ENCODE data around the gene C1orf116. TPM values are rescaled to one million over a fixed set of nuclear protein-coding genes. Genes with fewer than 3 reads are reported as not detected.

C1orf116 gene
- total RNA-seq, 1 experiment from 2014 or later = not detected

GRCh38 chr1:206986402-206986801 lies 46.2 kb downstream of the C1orf116 start:
- Histone ChIP-seq H3K27me3 (peaks cover 7% of the 10 kb centered on the region; the same call in 1 of the 2 replicates), H3K4me3 (no peak overlapping the region)

GRCh38 chr1:206985162-206985749 lies 47.3 kb downstream of the C1orf116 start:
- no peaks in the 10 kb centered on the region for H3K4me1 ChIP-seq
- peaks cover 7% of the 10 kb centered on the region; the same call in 1 of the 2 replicates for H3K27me3 ChIP-seq
- no peak overlapping the region for H3K27ac ChIP-seq
- H3K9me3 ChIP-seq (replicated peaks) = no peaks in the 10 kb centered on the region
- DNase-seq = no peak
- H3K4me3 ChIP-seq = no peak overlapping the region
- H3K36me3 ChIP-seq = no peaks in the 10 kb centered on the region

More at GRCh38 chr1:206986402-206986801, 46.2 kb downstream of the C1orf116 start:
- H3K4me1 ChIP-seq = no peaks in the 10 kb centered on the region
- no peak for DNase-seq
- H3K9me3 ChIP-seq (replicated peaks) = no peaks in the 10 kb centered on the region
- H3K36me3 ChIP-seq = no peaks in the 10 kb centered on the region
- no peak overlapping the region for H3K27ac ChIP-seq

- peak; percentile 22 to 67 for DNase-seq
- no peak overlapping the region for H3K4me3 ChIP-seq
- no peak overlapping the region for H3K27ac ChIP-seq
- H3K9me3 ChIP-seq (replicated peaks) = no peaks in the 10 kb centered on the region
- no peaks in the 10 kb centered on the region for H3K36me3 ChIP-seq
- H3K4me1 ChIP-seq = no peaks in the 10 kb centered on the region
- H3K27me3 ChIP-seq = peaks cover 2% of the 10 kb centered on the region
These were observed 50.3 kb downstream of the C1orf116 start for GRCh38 chr1:206982216-206982615.

- H3K4me1 ChIP-seq = no peaks in the 10 kb centered on the region
- H3K4me3 ChIP-seq = no peak overlapping the region
- no peaks in the 10 kb centered on the region for H3K9me3 ChIP-seq (replicated peaks)
- H3K36me3 ChIP-seq = no peaks in the 10 kb centered on the region
- no peak overlapping the region for H3K27ac ChIP-seq
- no peaks in the 10 kb centered on the region; the same call in none of the 2 replicates for H3K27me3 ChIP-seq
- peak in 1 of 2 experiments; percentile 42 for DNase-seq
These were observed 53.0 kb downstream of the C1orf116 start for GRCh38 chr1:206979379-206980043.

- DNase-seq = no peak
- no peaks in the 10 kb centered on the region for H3K9me3 ChIP-seq (replicated peaks)
- H3K4me3 ChIP-seq = no peak overlapping the region
- no peaks in the 10 kb centered on the region; the same call in none of the 2 replicates for H3K27me3 ChIP-seq
- H3K36me3 ChIP-seq = no peaks in the 10 kb centered on the region
- H3K27ac ChIP-seq = no peak overlapping the region
- no peaks in the 10 kb centered on the region for H3K4me1 ChIP-seq
These were observed 54.3 kb downstream of the C1orf116 start for GRCh38 chr1:206978259-206978658.

- H3K27ac ChIP-seq = no peak overlapping the region
- no peaks in the 10 kb centered on the region for H3K36me3 ChIP-seq
- H3K27me3 ChIP-seq = peaks cover 3% of the 10 kb centered on the region
- no peak overlapping the region for H3K4me3 ChIP-seq
- peak in 1 of 2 experiments; percentile 19 for DNase-seq
- no peaks in the 10 kb centered on the region for H3K4me1 ChIP-seq
- no peaks in the 10 kb centered on the region for H3K9me3 ChIP-seq (replicated peaks)
These were observed 57.2 kb downstream of the C1orf116 start for GRCh38 chr1:206975306-206975705.

GRCh38 chr1:206974140-206974539 lies 58.4 kb downstream of the C1orf116 start:
- no peak overlapping the region for H3K27ac ChIP-seq
- no peaks in the 10 kb centered on the region for H3K4me1 ChIP-seq
- H3K9me3 ChIP-seq (replicated peaks) = no peaks in the 10 kb centered on the region
- no peak for DNase-seq
- H3K36me3 ChIP-seq = no peaks in the 10 kb centered on the region
- H3K27me3 ChIP-seq = peaks cover 3% of the 10 kb centered on the region
- no peak overlapping the region for H3K4me3 ChIP-seq

- no peaks in the 10 kb centered on the region for H3K9me3 ChIP-seq (replicated peaks)
- H3K36me3 ChIP-seq = no peaks in the 10 kb centered on the region
- H3K4me1 ChIP-seq = no peaks in the 10 kb centered on the region
- no peak overlapping the region for H3K4me3 ChIP-seq
- H3K27me3 ChIP-seq = peaks cover 3% of the 10 kb centered on the region
- H3K27ac ChIP-seq = no peak overlapping the region
- DNase-seq = no peak
These were observed 59.8 kb downstream of the C1orf116 start for GRCh38 chr1:206972728-206973127.

- no peaks in the 10 kb centered on the region for H3K9me3 ChIP-seq (replicated peaks)
- DNase-seq = no peak
- no peak overlapping the region for H3K4me3 ChIP-seq
- H3K27me3 ChIP-seq = peaks cover 3% of the 10 kb centered on the region; the same call in 1 of the 2 replicates
- H3K27ac ChIP-seq = no peak overlapping the region
- H3K36me3 ChIP-seq = no peaks in the 10 kb centered on the region
- H3K4me1 ChIP-seq = no peaks in the 10 kb centered on the region
These were observed 61.4 kb downstream of the C1orf116 start for GRCh38 chr1:206971029-206971655.

- Histone ChIP-seq H3K27ac (no peak within 1 kb of the TSS), H3K4me3 (no peak within 1 kb of the TSS), H3K27me3 (peaks cover 3% of the 10 kb centered on the region; the same call in 1 of the 2 replicates), H3K9me3 (replicated peaks) (no peaks in the 10 kb centered on the region), H3K36me3 (no peaks in the 10 kb centered on the region), H3K4me1 (no peaks in the 10 kb centered on the region)
- DNase-seq = no peak
These were observed 62.1 kb downstream of the C1orf116 start, which contains the start of gene FCAMR for GRCh38 chr1:206970446-206970845. Gene FCAMR, minus strand, starts transcription at chr1:206970460. Its CDS starts 335 bp downstream, at chr1:206970125.

GRCh38 chr1:206969090-206969489 lies 63.5 kb downstream of the C1orf116 start:
- DNase-seq = no peak
- Histone ChIP-seq H3K27me3 (peaks cover 3% of the 10 kb centered on the region), H3K4me3 (no peak overlapping the region), H3K9me3 (replicated peaks) (no peaks in the 10 kb centered on the region), H3K36me3 (no peaks in the 10 kb centered on the region), H3K4me1 (no peaks in the 10 kb centered on the region), H3K27ac (no peak overlapping the region)

Other genes with a start within 250 kb of the C1orf116 start
- not detected in 2 replicates for gene IL20, start 167.1 kb downstream of the C1orf116 start, total RNA-seq (2014; rRNA removed; shearing (Covaris generic))
- gene IL24, start 135.3 kb downstream of the C1orf116 start, total RNA-seq (2014; rRNA removed; shearing (Covaris generic)) = not detected in 2 replicates
- gene FCMR, start 110.8 kb downstream of the C1orf116 start, total RNA-seq (2014; rRNA removed; shearing (Covaris generic)) = not detected in 2 replicates
- gene PIGR, start 86.3 kb downstream of the C1orf116 start, total RNA-seq (2014; rRNA removed; shearing (Covaris generic)) = not detected in 2 replicates
- not detected in 2 replicates for gene FCAMR, start 62.3 kb downstream of the C1orf116 start, total RNA-seq (2014; rRNA removed; shearing (Covaris generic))
- 3.0 and 3.8 TPM in 2 replicates for gene YOD1, start 18.5 kb upstream of the C1orf116 start, total RNA-seq (2014; rRNA removed; shearing (Covaris generic))
- 0.68 and 1.0 TPM in 2 replicates for gene PFKFB2, start 20.5 kb upstream of the C1orf116 start, total RNA-seq (2014; rRNA removed; shearing (Covaris generic))
- gene C4BPB, start 56.1 kb upstream of the C1orf116 start, total RNA-seq (2014; rRNA removed; shearing (Covaris generic)) = not detected in 2 replicates
- gene C4BPA, start 71.5 kb upstream of the C1orf116 start, total RNA-seq (2014; rRNA removed; shearing (Covaris generic)) = 0.05 and 0.06 TPM in 2 replicates

Data from SJCRH30 (cell line).